Gastroesophageal sphincter (tissue), 4 donors: ENCODE measurements around the gene AZGP1. TPM values are rescaled to one million over a fixed set of nuclear protein-coding genes. Genes with fewer than 3 reads are reported as not detected.
"Not testable (repeated sequence)": the region's sequence is repeated elsewhere in the genome, so short reads cannot be mapped to it uniquely, and the experiment has no call there.

ENCODE experiments used
- ATAC-seq: fragments of 150-250 bp; one replicate; pipeline ENCODE4 v1.9.1; 2016; ENCODE audit warnings: mild to moderate bottlenecking, moderate library complexity
- H3K27ac ChIP-seq, 4 donors: fragments of 200-600 bp; sonication (generic) in 3 of 4; 1 replicate in 3 of 4; 2 replicates in 1 of 4; pipeline ENCODE4 v1.5.1; 2016 to 2019
- H3K27me3 ChIP-seq: fragments of 200-600 bp; sonication (generic); one replicate; pipeline ENCODE4 v1.5.1; 2019
- H3K36me3 ChIP-seq, 2 donors: fragments of 200-600 bp; sonication (generic); one replicate each; pipeline ENCODE4 v1.5.1; 2019; ENCODE audit warnings: control low read depth in 1 of 2
- H3K4me1 ChIP-seq, 3 donors: fragments of 200-600 bp; sonication (generic); 1 replicate in 2 of 3; 2 replicates in 1 of 3; pipeline ENCODE4 v1.5.1; 2016 to 2019; ENCODE audit warnings: control low read depth in 2 of 3
- H3K4me3 ChIP-seq, 2 donors: fragments of 200-600 bp; sonication (generic); one replicate each; pipeline ENCODE4 v1.5.1; 2019; ENCODE audit warnings: mild to moderate bottlenecking in 1 of 2, moderate library complexity in 1 of 2
- H3K9me3 ChIP-seq, 3 donors: fragments of 200-600 bp; sonication (generic); one replicate each; pipeline ENCODE4 v1.5.1; 2017 to 2019; ENCODE audit warnings: control low read depth in 2 of 3
- CTCF ChIP-seq, 4 experiments: fragments of 200-600 bp in 2 of 4; fragments of 450-650 bp in 2 of 4; sonication (generic) in 1 of 4; IDR thresholded peaks; one replicate each; pipeline ENCODE4 v1.5.1; 2017 to 2019; ENCODE audit warnings: antibody characterized with exemption in 4 of 4, mild to moderate bottlenecking in 2 of 4, moderate library complexity in 2 of 4
- EP300 ChIP-seq: sonication (generic); formaldehyde crosslinking; IDR thresholded peaks from one replicate; pipeline ENCODE4 v1.6.1; 2017; ENCODE audit warnings: antibody characterized with exemption, mild to moderate bottlenecking
- POLR2A ChIP-seq, 2 donors: fragments of 450-650 bp; IDR thresholded peaks; one replicate each; pipeline ENCODE4 v1.6.1; 2017; ENCODE audit warnings: antibody characterized with exemption in 2 of 2, mild to moderate bottlenecking in 2 of 2, moderate library complexity in 1 of 2
- POLR2AphosphoS5 ChIP-seq: sonication (generic); formaldehyde crosslinking; IDR thresholded peaks from one replicate; pipeline ENCODE4 v1.6.1; 2017; ENCODE audit warnings: antibody characterized with exemption
- WGBS, 2 donors: methylation state at CpG; one replicate each; pipeline ENCODE4 v1.1.5; 2018; ENCODE audit warnings: low coverage in 1 of 2; 5-methylcytosine and 5-hydroxymethylcytosine counted together
- total RNA-seq, 4 donors: library from RNA; depleted of rRNA; stranded (reverse); fragments of >200 nt; gene quantifications; one replicate each; pipeline ENCODE4 v1.1.0, GENCODE V29; 2016

Gene AZGP1
- total RNA-seq, 4 donors from 2014 or later, result 1.5 to 128 (median 4.5) TPM

GRCh38 chr7:99974681-99975080 lies 1.1 kb downstream of the AZGP1 start:
- Histone ChIP-seq H3K27me3 (peaks cover 35% of the 10 kb centered on the region), H3K9me3 (no peaks in the 10 kb centered on the region), H3K36me3 (no peaks in the 10 kb centered on the region), H3K4me1 (peaks cover 0 to under 1% (median 0%) of the 10 kb centered on the region in 3 donors), H3K27ac (no peak overlapping the region), H3K4me3 (no peak overlapping the region)
- WGBS, 2 donors, result 22 to 23% methylated on average over 1 of the region's 1 CpG
- ATAC-seq, result no peak
- no peak for TF ChIP-seq CTCF (IDR thresholded peaks at IDR 0.05)
- no peak for TF ChIP-seq POLR2AphosphoS5
- TF ChIP-seq POLR2A (IDR thresholded peaks at IDR 0.05), result no peak
- TF ChIP-seq EP300, result no peak

GRCh38 chr7:99973817-99974216 lies 2.0 kb downstream of the AZGP1 start:
- H3K9me3 ChIP-seq, H3K27ac ChIP-seq, H3K4me1 ChIP-seq: not testable (repeated sequence)

GRCh38 chr7:99971242-99971641 lies 4.6 kb downstream of the AZGP1 start:
- no peak for ATAC-seq
- Histone ChIP-seq H3K36me3 (no peaks in the 10 kb centered on the region), H3K27ac (no peak overlapping the region), H3K27me3 (peaks cover 27% of the 10 kb centered on the region), H3K9me3 (no peaks in the 10 kb centered on the region), H3K4me1 (no peaks in the 10 kb centered on the region), H3K4me3 (no peak overlapping the region)
- 63 to 80% methylated on average over 1 to 3 of the region's 4 CpGs for WGBS, 2 donors
- TF ChIP-seq EP300 (no peak), POLR2A (IDR thresholded peaks at IDR 0.05) (no peak), CTCF (IDR thresholded peaks at IDR 0.05) (no peak), POLR2AphosphoS5 (no peak)

More at GRCh38 chr7:99973817-99974216, 2.0 kb downstream of the AZGP1 start:
- 66 to 69% methylated on average over 5 to 6 of the region's 7 CpGs for WGBS, 2 donors
- not testable (repeated sequence) for ATAC-seq, H3K4me3 ChIP-seq, H3K36me3 ChIP-seq
- peaks cover 40% of the 10 kb centered on the region for H3K27me3 ChIP-seq

- 0% methylated on average over 1 of the region's 1 CpG; no CpG with 5 or more reads in 1 of the 2 donors for WGBS, 2 donors
- peaks cover 36% of the 10 kb centered on the region for H3K27me3 ChIP-seq
- H3K36me3 ChIP-seq, H3K4me1 ChIP-seq, H3K4me3 ChIP-seq, H3K27ac ChIP-seq, ATAC-seq, H3K9me3 ChIP-seq: not testable (repeated sequence)
Measured at GRCh38 chr7:99969813-99970212, 6.0 kb downstream of the AZGP1 start.

- Histone ChIP-seq H3K4me1 (no peaks in the 10 kb centered on the region), H3K36me3 (no peaks in the 10 kb centered on the region), H3K9me3 (no peaks in the 10 kb centered on the region), H3K27me3 (peaks cover 42% of the 10 kb centered on the region), H3K27ac (no peak overlapping the region), H3K4me3 (no peak overlapping the region)
- WGBS, 2 donors, result 79 to 100% methylated on average over 1 to 3 of the region's 3 CpGs
- ATAC-seq, result no peak
- TF ChIP-seq POLR2A (IDR thresholded peaks at IDR 0.05) (no peak), CTCF (IDR thresholded peaks at IDR 0.05) (no peak), POLR2AphosphoS5 (no peak), EP300 (no peak)
Measured at GRCh38 chr7:99969298-99969697, 6.5 kb downstream of the AZGP1 start.

GRCh38 chr7:99958564-99959227 lies 17.1 kb downstream of the AZGP1 start:
- no peaks in the 10 kb centered on the region for H3K9me3 ChIP-seq
- no peaks in the 10 kb centered on the region for H3K36me3 ChIP-seq
- no peak for ATAC-seq
- no peaks in the 10 kb centered on the region for H3K4me1 ChIP-seq
- 67 to 77% methylated on average over 7 to 9 of the region's 9 CpGs for WGBS, 2 donors
- no peak overlapping the region for H3K4me3 ChIP-seq
- H3K27ac ChIP-seq, result no peak overlapping the region
- no peak for TF ChIP-seq POLR2A (IDR thresholded peaks at IDR 0.05)
- TF ChIP-seq POLR2AphosphoS5, result no peak
- TF ChIP-seq EP300, result no peak
- TF ChIP-seq CTCF (IDR thresholded peaks at IDR 0.05), result no peak
- peaks cover 75% of the 10 kb centered on the region for H3K27me3 ChIP-seq
